Endometrium (tissue), 2 donors: ENCODE measurements around the gene FUT8.

Experiments used
- FAIRE-seq: peaks from 2 replicates; lab custom pipeline; 2012; peaks lifted over from hg19 to GRCh38; lab: Jason Lieb, UNC
- donor health status: control.
- donor health status: control.

Gene FUT8

DNA sequence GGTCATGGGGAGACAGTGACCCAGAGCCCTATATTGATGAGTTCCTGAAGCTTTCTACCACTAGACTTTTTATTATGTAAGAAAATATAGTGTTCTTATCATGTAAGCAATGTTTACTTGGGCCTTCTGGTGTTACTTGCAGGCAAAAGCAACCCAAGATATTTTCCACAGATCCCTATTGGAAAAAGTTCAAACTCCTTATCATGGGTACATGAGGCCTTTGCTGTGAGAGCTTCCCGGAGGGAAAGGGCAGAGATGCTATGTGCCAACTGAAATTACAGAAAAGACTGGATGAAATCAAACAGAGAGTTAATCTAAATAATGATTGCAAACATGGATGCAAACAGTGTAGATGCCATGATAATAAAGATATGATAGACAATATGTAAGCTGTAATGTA, 361.5 kb downstream of the FUT8 start:
- no peak for FAIRE-seq

DNA sequence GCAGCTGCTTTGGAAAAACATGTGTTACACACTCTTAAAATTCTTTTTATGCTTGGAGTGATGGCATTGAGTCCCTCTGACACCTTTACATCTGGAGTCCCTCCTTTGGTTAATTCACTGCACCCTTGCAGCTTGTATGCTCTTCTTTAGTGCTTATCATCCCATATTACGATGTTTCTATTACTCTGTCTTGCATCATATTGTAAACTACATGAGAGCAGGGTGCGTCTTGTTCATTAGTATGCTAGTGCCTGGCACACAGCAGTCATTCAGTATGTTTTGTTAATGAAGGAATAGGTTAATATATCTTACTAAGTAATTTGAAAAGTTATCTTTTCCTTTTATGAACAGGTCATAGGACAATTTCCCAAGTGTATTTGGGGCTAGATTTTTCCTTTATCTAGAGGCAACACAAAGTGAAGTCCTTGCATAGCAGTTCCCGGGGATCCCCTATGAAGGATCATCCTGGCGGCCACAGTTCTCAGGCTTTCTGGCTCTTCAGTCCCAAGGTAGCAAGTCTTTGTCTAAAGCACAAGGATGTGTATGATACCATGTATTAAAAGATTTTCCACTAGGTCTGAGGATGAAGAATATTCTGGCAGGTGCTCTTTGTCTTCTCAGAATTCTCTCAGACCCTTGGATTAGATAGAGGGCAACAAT, 363.8 kb downstream of the FUT8 start:
- FAIRE-seq: no peak

DNA sequence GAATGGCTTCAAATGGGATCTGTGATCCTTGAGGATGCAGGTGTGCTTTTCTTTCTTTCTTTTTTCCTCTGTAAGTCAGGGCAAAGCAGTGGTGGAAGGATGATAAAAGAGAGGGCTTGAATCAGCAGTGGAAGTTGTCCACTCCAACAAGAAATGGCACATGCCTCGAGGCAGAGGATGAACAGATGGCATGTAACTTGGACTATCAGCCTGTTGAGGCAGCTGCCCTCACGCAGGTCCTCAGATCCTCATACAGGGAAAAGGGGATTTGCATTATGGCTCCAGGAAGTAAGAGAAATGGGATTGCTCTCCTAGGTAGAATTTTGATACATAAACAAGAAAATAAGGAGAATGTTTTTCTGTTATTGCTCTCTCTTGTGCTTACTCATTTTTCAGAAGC, 368.0 kb downstream of the FUT8 start:
- FAIRE-seq: no peak

DNA sequence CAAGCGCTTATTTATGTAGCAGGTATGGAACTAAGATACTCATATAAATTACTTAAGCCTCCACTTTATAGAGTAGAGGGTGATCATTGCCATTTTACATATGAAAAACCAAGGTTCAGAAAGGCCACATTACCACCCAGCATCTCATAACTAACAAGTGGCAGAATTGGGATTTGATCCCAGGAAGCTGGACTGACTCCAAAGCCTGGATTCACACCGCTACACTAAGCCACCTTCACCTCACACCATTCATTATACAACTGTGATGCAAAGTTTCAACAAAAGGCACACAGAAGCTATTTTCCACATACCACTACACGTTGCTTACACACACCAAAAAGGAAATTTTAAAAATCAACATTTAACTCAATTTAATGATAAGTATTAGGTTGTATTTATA, 370.6 kb downstream of the FUT8 start:
- FAIRE-seq: no peak

DNA sequence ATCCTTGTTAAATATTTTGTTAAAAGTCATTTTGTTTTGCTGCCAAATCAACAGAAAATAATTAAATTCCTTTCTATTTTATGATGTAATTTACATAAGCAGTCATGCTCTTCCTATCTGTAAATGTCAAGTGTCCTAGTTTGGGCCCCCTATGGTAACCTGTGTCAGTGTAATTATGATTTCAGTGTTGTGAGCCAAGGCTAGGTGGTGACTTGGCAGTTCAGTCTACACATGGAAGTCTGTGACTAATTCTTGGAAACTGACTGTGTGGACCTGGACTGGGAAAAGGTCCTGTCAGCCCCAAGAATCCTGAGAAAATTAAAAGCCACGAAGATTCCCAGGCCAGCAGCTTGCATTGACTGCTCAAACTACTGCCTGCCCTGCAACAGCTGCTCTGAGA, 371.0 kb downstream of the FUT8 start:
- FAIRE-seq: no peak

DNA sequence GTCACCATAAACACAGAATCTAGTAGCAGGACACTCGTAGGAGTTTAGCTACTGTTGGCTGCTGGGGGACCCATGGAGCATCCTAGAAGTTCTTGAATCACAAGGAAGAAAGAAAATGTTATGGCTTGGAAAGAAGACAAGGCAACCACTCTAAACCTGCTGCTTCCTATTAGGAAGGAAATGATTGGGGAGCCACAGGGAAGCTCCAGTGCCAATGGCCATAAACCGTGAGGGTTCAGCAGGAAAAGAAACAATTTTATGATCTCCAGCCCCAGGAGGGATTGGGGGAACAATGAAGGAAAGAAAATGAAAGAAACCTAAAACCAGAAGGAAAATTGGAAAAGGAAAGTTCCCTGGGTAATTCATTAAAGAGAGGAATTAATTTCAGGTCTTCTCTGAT, 372.0 kb downstream of the FUT8 start:
- FAIRE-seq: no peak

DNA sequence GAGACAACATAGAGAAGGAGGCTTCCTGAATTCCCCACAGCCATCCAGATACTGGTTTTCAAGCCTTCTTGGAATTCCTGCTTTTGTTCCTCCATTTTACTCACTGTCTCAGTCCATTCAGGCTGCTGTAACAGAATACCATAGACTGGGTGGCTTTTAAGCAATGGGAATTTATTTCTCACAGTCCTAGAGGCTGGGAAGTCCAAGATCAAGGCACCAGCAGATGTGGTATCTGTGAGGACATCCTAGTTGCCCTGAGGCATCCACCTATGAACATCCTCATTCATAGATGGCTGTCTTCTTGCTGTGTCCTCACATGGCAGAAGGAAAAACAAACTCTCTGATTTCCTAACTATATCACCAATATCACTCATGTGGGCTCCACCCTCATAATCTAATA, 374.9 kb downstream of the FUT8 start:
- FAIRE-seq: no peak

DNA sequence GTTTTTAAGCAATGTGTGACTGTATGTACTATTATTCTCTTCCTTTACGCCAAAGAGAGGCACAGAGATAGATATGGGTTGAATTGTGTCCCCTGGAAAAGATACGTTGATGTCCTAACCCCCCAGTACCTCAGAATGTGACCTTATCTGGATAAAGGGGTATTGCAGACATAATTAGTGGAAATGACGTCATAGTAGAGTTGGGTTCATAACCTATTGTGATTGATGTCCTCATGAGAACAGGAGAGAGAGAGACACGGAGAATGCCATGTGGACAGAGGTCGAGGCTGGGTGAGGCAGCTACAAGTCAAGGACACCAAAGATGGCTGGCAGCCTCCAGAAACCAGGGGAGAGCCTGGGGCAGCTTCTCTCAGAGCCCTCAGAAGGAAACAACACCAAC, 376.3 kb downstream of the FUT8 start:
- no peak for FAIRE-seq

DNA sequence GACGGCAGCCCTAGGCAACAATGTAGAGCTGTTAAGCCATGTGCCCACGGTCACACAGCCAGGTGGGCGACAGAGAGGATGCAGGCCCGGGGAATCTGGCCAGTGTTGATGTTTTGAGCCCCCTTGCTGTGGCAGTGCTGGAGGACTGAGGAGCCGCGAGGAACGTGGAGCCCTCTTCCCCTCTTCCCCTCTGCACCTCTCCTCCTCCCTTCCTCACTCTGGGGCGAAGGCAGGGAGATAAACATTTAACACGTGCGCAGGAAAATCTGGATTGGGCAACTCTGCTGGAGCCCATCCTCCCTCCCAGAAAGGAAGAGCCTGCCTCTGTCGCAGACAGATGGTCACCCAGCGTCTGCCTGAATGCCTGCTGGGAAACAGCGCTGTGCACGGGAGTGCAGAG, 376.8 kb downstream of the FUT8 start:
- no peak for FAIRE-seq

DNA sequence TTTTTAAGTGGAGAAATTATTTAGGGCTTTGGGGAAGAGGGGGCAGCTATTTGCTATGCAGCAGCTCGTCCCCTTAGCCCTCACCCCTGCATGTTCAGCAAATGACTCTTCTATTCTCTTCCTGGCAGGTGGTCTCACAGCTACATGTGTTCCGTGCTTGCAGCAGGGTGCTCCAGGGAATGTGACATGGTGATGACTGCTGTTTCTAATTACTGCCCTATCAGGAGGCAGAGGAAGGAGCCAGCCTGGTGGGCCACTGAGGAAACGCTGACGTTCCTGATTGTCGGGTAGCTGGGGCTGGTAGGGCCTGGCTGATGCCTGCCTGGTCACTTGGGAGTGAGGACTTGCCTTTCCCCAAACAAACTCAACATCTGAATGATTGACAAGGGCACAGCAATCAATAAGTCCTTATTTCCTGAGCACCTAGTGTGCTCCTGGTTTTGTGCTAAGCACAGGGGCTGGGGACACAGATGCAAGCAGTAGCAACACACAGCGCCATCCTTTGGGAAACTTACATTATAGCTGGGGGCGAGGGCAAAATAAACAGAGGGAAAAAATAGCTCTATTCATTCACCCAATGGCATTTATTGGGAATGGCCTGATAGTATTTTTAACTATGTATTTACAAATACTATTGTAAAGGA, 377.8 kb downstream of the FUT8 start:
- no peak for FAIRE-seq

DNA sequence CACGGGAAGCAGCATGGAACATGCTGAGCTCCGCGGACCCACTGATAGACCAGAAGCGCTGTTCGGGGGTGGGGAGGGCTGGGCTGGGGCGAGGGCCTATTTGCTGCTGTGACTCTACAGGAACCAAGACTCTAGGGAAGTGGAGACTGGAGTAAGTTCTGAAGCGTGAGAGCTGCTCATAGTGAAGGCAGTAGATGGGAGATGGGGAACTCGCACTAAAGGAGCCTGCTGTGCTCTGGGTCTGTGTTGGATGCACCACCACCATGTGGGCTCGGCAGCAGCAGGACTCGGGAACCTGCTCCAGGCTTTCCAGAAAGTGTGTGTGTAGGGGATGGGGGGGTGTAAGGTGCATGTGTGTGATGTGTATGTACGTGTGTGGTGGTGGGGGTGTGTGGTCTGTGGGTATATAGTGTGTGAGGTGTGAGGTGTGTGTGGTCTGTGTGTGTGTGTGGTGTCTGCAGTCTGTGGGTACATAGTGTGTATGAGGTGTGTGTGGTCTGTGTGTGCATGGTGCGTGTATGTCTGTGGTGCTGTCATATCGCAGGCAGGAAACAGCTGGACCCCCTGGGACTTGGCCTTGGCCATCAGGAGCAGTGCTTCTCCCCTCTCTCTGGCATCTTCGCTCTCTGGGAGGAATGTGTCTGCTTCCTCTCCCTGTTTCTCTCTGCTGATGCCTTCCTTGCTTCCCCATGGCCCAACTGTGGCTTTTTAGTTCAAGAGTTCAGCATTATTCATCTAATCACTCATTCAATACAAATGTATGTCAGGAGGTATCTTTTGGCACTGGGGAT, 378.9 kb downstream of the FUT8 start:
- no peak for FAIRE-seq

DNA sequence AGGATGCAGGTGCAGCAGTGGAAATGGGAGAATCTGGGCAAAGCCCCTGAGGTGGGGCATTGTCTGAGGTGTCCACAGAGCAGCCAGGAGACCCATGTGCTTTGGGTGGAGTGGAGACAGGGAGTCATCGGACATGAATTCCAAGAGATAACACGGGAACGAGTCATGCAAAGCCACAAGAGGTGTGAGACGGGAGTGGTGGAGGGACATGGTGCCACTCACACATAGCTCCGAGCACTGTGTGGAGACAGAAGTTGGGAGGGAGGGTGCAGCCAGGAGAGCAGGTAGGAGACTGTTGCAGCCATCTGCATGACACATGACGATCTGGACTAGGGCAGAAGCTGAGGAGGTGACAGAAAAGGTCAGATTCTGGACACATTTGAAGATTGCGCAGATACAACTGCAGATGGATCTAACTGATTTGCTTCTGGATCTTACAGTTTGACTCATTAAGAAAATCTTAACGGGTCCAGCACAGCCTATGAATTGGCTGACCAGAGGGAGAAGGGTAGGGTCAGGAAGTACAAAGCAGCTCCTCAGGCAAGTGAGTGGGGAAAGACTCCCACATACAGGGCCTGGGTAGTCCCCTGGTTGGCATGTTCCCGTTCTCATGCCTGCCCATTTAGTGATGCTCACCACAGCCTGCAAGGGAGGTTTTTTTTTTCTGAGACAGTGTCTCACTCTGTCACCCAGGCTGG, 379.8 kb downstream of the FUT8 start:
- FAIRE-seq: no peak
